Trophoblast cell (in vitro differentiated cells and primary cell): ENCODE results near the gene APP.

Experiments
- DNase-seq, 2 donors: peaks; one replicate each; pipeline ENCODE4 v3.0.0-alpha.2; 2016
- H2AFZ ChIP-seq: 2 replicates; pipeline ENCODE4 v1.6.1; 2013; ENCODE audit warnings: low read length, moderate library complexity, mild to moderate bottlenecking; ENCODE audit not compliant: insufficient read depth, poor library complexity
- H2AK5ac ChIP-seq: 2 replicates; pipeline ENCODE4 v1.6.1; 2013; ENCODE audit warnings: mild to moderate bottlenecking, low read length
- H2BK120ac ChIP-seq: 2 replicates; pipeline ENCODE4 v1.6.1; 2013; ENCODE audit warnings: low read length, mild to moderate bottlenecking, moderate library complexity; ENCODE audit not compliant: insufficient read depth, poor library complexity
- H2BK12ac ChIP-seq: 2 replicates; pipeline ENCODE4 v1.6.1; 2013; ENCODE audit warnings: mild to moderate bottlenecking, low read length, moderate library complexity
- H2BK5ac ChIP-seq: 2 replicates; pipeline ENCODE4 v1.6.1; 2013; ENCODE audit warnings: low read length, low read depth, moderate library complexity, mild to moderate bottlenecking; ENCODE audit not compliant: poor library complexity
- H3K14ac ChIP-seq: 2 replicates; pipeline ENCODE4 v1.6.1; 2013; ENCODE audit warnings: mild to moderate bottlenecking, low read length
- H3K18ac ChIP-seq: 2 replicates; pipeline ENCODE4 v1.6.1; 2013; ENCODE audit warnings: mild to moderate bottlenecking, low read length
- H3K23ac ChIP-seq: 2 replicates; pipeline ENCODE4 v1.6.1; 2013; ENCODE audit warnings: low read length
- H3K27ac ChIP-seq: 2 replicates; pipeline ENCODE4 v1.5.1; 2013; ENCODE audit warnings: low read depth, mild to moderate bottlenecking, inconsistent platforms, low read length, moderate library complexity
- H3K27me3 ChIP-seq: 2 replicates; pipeline ENCODE4 v1.6.1; 2013; ENCODE audit warnings: inconsistent platforms, mild to moderate bottlenecking, low read length, moderate library complexity; ENCODE audit not compliant: insufficient read depth
- H3K36me3 ChIP-seq, 2 experiments: 1 replicate in 1 of 2; 2 replicates in 1 of 2; pipeline ENCODE4 v1.6.1; 2013; ENCODE audit warnings: low read length in 2 of 2, mild to moderate bottlenecking in 2 of 2, moderate library complexity in 1 of 2; ENCODE audit not compliant: insufficient read depth in 2 of 2, control insufficient read depth in 1 of 2
- H3K4ac ChIP-seq: 2 replicates; pipeline ENCODE4 v1.6.1; 2013; ENCODE audit warnings: low read depth, mild to moderate bottlenecking, low read length, moderate library complexity
- H3K4me1 ChIP-seq, 2 experiments: 1 replicate in 1 of 2; 2 replicates in 1 of 2; pipeline ENCODE4 v1.6.1; 2013; ENCODE audit warnings: low read length in 2 of 2, mild to moderate bottlenecking in 2 of 2, moderate library complexity in 1 of 2; ENCODE audit not compliant: insufficient read depth in 2 of 2, control insufficient read depth in 1 of 2
- H3K4me2 ChIP-seq: 2 replicates; pipeline ENCODE4 v1.6.1; 2013; ENCODE audit warnings: inconsistent platforms, mild to moderate bottlenecking, low read length, moderate library complexity
- H3K4me3 ChIP-seq: 2 replicates; pipeline ENCODE4 v1.5.1; 2013; ENCODE audit warnings: mild to moderate bottlenecking, low read depth, low read length, inconsistent platforms
- H3K79me1 ChIP-seq: one replicate; pipeline ENCODE4 v1.6.1; 2013; ENCODE audit warnings: low read length
- H3K79me2 ChIP-seq: 2 replicates; pipeline ENCODE4 v1.6.1; 2013; ENCODE audit warnings: low read length, mild to moderate bottlenecking; ENCODE audit not compliant: control insufficient read depth, insufficient read depth, poor library complexity
- H3K9ac ChIP-seq: 2 replicates; pipeline ENCODE4 v1.6.1; 2013; ENCODE audit warnings: mild to moderate bottlenecking, low read length
- H3K9me3 ChIP-seq: 2 replicates; pipeline ENCODE4 v1.6.1; 2013; ENCODE audit warnings: low read depth, mild to moderate bottlenecking, control low read depth, inconsistent platforms, low read length; ENCODE audit not compliant: insufficient read depth
- H4K12ac ChIP-seq: 2 replicates; pipeline ENCODE4 v1.6.1; 2013; ENCODE audit warnings: low read depth, mild to moderate bottlenecking, low read length, moderate library complexity
- H4K8ac ChIP-seq: 2 replicates; pipeline ENCODE4 v1.6.1; 2013; ENCODE audit warnings: low read depth, mild to moderate bottlenecking, low read length, moderate library complexity
- H4K91ac ChIP-seq: one replicate; pipeline ENCODE4 v1.6.1; 2013; ENCODE audit warnings: low read depth, mild to moderate bottlenecking, low read length, moderate library complexity
- WGBS: extraction: QIAGEN DNeasy Blood & Tissue Kit; methylation state at CpG from one replicate; pipeline ENCODE4 v1.1.7; 2013; ENCODE audit warnings: missing lambda C conversion rate; ENCODE audit not compliant: insufficient read length, insufficient coverage; ENCODE audit errors: extremely low coverage; 5-methylcytosine and 5-hydroxymethylcytosine counted together

APP gene

DNA sequence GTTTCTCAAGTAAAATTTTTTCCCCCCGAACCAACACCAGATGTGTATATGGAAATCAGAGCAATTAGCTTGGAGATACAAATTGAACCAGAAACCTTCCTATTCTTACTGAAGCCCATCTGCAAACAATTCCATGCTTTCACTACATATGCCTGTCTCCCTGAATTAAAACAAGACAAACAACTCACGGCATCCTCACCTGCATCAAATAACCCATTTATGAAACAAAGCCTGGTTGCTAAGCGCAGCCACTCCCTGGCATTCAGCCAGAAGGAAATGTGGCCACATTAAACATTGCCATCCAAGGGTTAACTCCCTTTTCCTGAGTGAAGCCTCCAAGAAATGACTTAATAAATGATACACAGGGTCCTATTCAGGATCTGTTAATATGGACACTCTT is 55.3 kb downstream of the APP start:
- H3K4me3 ChIP-seq, result no peak overlapping the region
- H3K4me2 ChIP-seq, result no peak overlapping the region
- peak overlapping the region; percentile 96 for H2BK12ac ChIP-seq
- H2AFZ ChIP-seq, result no peak overlapping the region
- no peak overlapping the region for H3K23ac ChIP-seq
- H2BK120ac ChIP-seq, result peak overlapping the region; percentile 30
- no peak overlapping the region for H4K12ac ChIP-seq
- peak overlapping the region; percentile 70 for H4K91ac ChIP-seq
- no peaks in the 10 kb centered on the region for H3K9me3 ChIP-seq
- peak overlapping the region; percentile 68 for H2AK5ac ChIP-seq
- H4K8ac ChIP-seq, result no peak overlapping the region
- peaks cover 0 to 3% of the 10 kb centered on the region in 2 experiments for H3K36me3 ChIP-seq
- peaks cover 3 to 19% of the 10 kb centered on the region in 2 experiments for H3K4me1 ChIP-seq
- H3K79me1 ChIP-seq, result peaks cover 14% of the 10 kb centered on the region
- no peak overlapping the region for H3K4ac ChIP-seq
- no peaks in the 10 kb centered on the region for H3K27me3 ChIP-seq
- H3K79me2 ChIP-seq, result peaks cover 3% of the 10 kb centered on the region
- no peak overlapping the region for H3K9ac ChIP-seq
- H3K27ac ChIP-seq, result peak overlapping the region; percentile 36
- H3K14ac ChIP-seq, result peak overlapping the region; percentile 59
- WGBS, result no CpG with 5 or more reads among the region's 3 CpGs
- peak in 1 of 2 donors; percentile 27 for DNase-seq
- H3K18ac ChIP-seq, result no peak overlapping the region
- peak overlapping the region; percentile 85 for H2BK5ac ChIP-seq

DNA sequence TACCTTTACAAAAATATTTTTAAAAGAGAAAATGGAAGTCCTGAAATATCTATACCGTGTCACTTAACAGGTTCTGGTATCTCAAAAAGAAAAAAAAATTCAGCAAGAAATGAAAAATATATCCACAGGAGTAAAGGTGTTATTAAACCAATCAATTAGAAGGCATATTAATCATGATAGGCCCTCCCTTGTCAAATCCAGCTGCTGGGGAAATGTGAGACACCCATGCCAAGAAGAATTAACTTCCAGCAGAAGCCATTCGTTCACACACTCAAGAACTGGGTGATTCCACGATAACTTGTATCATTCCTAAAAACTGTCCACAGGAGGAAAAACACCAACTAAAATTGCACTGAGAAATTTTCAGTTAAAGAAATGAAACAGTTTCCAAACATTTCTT is 57.6 kb downstream of the APP start:
- H3K4ac ChIP-seq, result no peak overlapping the region
- H3K9me3 ChIP-seq, result no peaks in the 10 kb centered on the region
- H3K18ac ChIP-seq, result no peak overlapping the region
- H3K27me3 ChIP-seq, result no peaks in the 10 kb centered on the region
- no CpG with 5 or more reads among the region's 3 CpGs for WGBS
- H3K27ac ChIP-seq, result no peak overlapping the region
- peaks cover 3 to 19% of the 10 kb centered on the region in 2 experiments for H3K4me1 ChIP-seq
- no peak overlapping the region for H4K91ac ChIP-seq
- H3K14ac ChIP-seq, result no peak overlapping the region
- no peak overlapping the region for H2AK5ac ChIP-seq
- H4K8ac ChIP-seq, result no peak overlapping the region
- H2BK5ac ChIP-seq, result no peak overlapping the region
- no peak overlapping the region for H3K4me3 ChIP-seq
- H3K79me1 ChIP-seq, result peaks cover 13% of the 10 kb centered on the region
- peaks cover 5 to 9% of the 10 kb centered on the region in 2 experiments for H3K36me3 ChIP-seq
- no peak for DNase-seq
- peaks cover 3% of the 10 kb centered on the region for H3K79me2 ChIP-seq
- H3K23ac ChIP-seq, result no peak overlapping the region
- no peak overlapping the region for H2BK120ac ChIP-seq
- no peak overlapping the region for H4K12ac ChIP-seq
- H2BK12ac ChIP-seq, result no peak overlapping the region
- no peak overlapping the region for H3K9ac ChIP-seq
- no peak overlapping the region for H2AFZ ChIP-seq
- H3K4me2 ChIP-seq, result no peak overlapping the region

DNA sequence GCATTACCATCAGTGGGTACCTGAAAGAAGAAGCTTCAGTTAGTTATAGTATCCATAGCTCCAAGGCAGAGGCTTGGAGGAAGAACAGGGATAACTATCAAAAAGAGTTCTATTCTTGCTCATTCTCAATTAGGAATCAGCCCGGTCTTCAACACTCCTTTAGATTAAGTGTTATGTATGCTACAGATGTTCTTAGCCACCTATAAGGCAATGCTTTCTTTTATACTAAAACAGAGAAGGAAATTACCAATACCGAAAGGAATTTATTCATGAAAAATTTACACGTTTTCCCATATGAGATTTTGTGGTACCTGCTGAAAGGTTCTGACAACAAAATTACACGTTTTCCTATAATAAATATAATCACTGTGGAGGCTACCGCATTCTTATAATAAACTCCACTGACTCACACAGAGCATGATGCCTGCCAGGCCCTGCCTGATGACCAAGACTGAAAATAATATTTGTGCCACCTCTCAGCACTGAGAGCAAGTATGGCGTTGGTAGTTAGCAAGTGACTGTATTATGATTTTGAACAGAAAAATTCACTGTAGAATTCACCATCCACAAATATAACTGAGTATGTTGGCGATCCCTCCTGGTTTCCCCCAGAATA is 58.3 kb downstream of the APP start:
- H3K36me3 ChIP-seq, result peaks cover 5 to 9% of the 10 kb centered on the region in 2 experiments
- H3K23ac ChIP-seq, result no peak overlapping the region
- no peak overlapping the region for H4K91ac ChIP-seq
- DNase-seq, result no peak
- H3K14ac ChIP-seq, result no peak overlapping the region
- H3K27me3 ChIP-seq, result no peaks in the 10 kb centered on the region
- no peaks in the 10 kb centered on the region for H3K9me3 ChIP-seq
- H3K27ac ChIP-seq, result no peak overlapping the region
- WGBS, result no CpG with 5 or more reads among the region's 7 CpGs
- H2AK5ac ChIP-seq, result no peak overlapping the region
- H4K8ac ChIP-seq, result peak overlapping the region; percentile 50
- no peak overlapping the region for H2BK120ac ChIP-seq
- no peak overlapping the region for H3K4me2 ChIP-seq
- peaks cover 10% of the 10 kb centered on the region for H3K79me1 ChIP-seq
- H3K4me3 ChIP-seq, result no peak overlapping the region
- H3K4ac ChIP-seq, result peak overlapping the region; percentile 64
- H3K18ac ChIP-seq, result peak overlapping the region; percentile 73
- H2BK5ac ChIP-seq, result no peak overlapping the region
- H2AFZ ChIP-seq, result no peak overlapping the region
- no peak overlapping the region for H4K12ac ChIP-seq
- no peak overlapping the region for H3K9ac ChIP-seq
- H3K79me2 ChIP-seq, result peaks cover 2% of the 10 kb centered on the region
- peak overlapping the region; percentile 65 for H2BK12ac ChIP-seq
- peaks cover 3 to 19% of the 10 kb centered on the region in 2 experiments for H3K4me1 ChIP-seq

DNA sequence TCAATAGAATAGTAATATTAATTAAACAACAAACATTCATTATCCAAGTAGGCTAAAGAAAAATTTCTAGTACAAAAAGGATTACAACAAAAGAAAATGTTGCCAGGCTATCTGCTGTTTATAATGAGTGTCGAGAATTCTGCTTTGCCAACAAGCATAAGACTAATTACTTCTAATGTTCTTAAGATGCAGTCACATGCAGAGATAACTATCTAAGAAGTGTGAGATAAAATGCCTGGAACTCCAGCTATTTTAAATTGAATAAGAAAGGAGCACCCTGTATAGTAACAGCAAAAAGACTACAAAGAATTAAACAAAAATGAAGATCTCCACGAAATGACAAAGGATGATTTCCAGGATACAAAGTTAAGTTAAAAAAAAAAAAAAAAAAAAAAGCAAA is 59.9 kb downstream of the APP start:
- Histone ChIP-seq H2BK12ac (no peak overlapping the region), H3K4me2 (no peak overlapping the region), H3K27me3 (no peaks in the 10 kb centered on the region), H4K91ac (no peak overlapping the region), H3K4ac (no peak overlapping the region), H3K36me3 (peaks cover 5 to 9% of the 10 kb centered on the region in 2 experiments), H2BK120ac (no peak overlapping the region), H3K18ac (no peak overlapping the region), H3K4me3 (no peak overlapping the region), H3K14ac (no peak overlapping the region), H4K12ac (no peak overlapping the region), H4K8ac (no peak overlapping the region), H3K79me2 (peaks cover 2% of the 10 kb centered on the region), H3K27ac (no peak overlapping the region), H3K4me1 (peaks cover 3 to 20% of the 10 kb centered on the region in 2 experiments), H3K9me3 (peaks cover 3% of the 10 kb centered on the region), H2AFZ (no peak overlapping the region), H2AK5ac (no peak overlapping the region), H3K79me1 (peaks cover 7% of the 10 kb centered on the region), H3K9ac (no peak overlapping the region), H2BK5ac (no peak overlapping the region), H3K23ac (no peak overlapping the region)
- DNase-seq, result peak in 1 of 2 donors; percentile 45
- WGBS, result no CpG with 5 or more reads among the region's 2 CpGs
